DMS153 (cell line): ENCODE results near the gene IVD.
A peak's percentile ranks its signal among the peaks of the same experiment; 100 is the strongest.

ENCODE experiments used
- DNase-seq: peaks from one replicate; lab custom pipeline; 2025; lab: John Stamatoyannopoulos, UW

Gene IVD

GRCh38 chr15:40414816-40415215 is 9.2 kb downstream of the IVD start:
- no peak for DNase-seq

GRCh38 chr15:40415226-40415625 is 9.6 kb downstream of the IVD start:
- DNase-seq, result no peak

- DNase-seq, result no peak
Observed at GRCh38 chr15:40416056-40416455, 10.5 kb downstream of the IVD start.

GRCh38 chr15:40418126-40418525 is 12.5 kb downstream of the IVD start:
- DNase-seq, result no peak

- DNase-seq, result no peak
Observed at GRCh38 chr15:40420071-40420713, 14.6 kb downstream of the IVD start.

GRCh38 chr15:40420793-40421192 is 15.2 kb downstream of the IVD start:
- peak; percentile 20 for DNase-seq

GRCh38 chr15:40421246-40422157 is 15.9 kb downstream of the IVD start:
- peak; percentile 8 for DNase-seq

- no peak for DNase-seq
Observed at GRCh38 chr15:40424483-40425115, 19.0 kb downstream of the IVD start.

- no peak for DNase-seq
Observed at GRCh38 chr15:40425681-40426080, 20.1 kb downstream of the IVD start.

GRCh38 chr15:40427188-40427587 is 21.6 kb downstream of the IVD start:
- no peak for DNase-seq

GRCh38 chr15:40428185-40428584 is 22.6 kb downstream of the IVD start:
- no peak for DNase-seq

- DNase-seq, result no peak
Observed at GRCh38 chr15:40429068-40429710, 23.6 kb downstream of the IVD start.

GRCh38 chr15:40430271-40430805 is 24.7 kb downstream of the IVD start:
- DNase-seq, result no peak

- DNase-seq, result no peak
Observed at GRCh38 chr15:40435023-40435709, 29.6 kb downstream of the IVD start.

- no peak for DNase-seq
Observed at GRCh38 chr15:40435710-40436089, 30.1 kb downstream of the IVD start.

GRCh38 chr15:40436116-40436891 is 30.7 kb downstream of the IVD start:
- DNase-seq, result no peak

GRCh38 chr15:40436892-40437751 is 31.5 kb downstream of the IVD start:
- DNase-seq, result no peak

GRCh38 chr15:40437752-40438687 is 32.4 kb downstream of the IVD start:
- no peak for DNase-seq

GRCh38 chr15:40438712-40439111 is 33.1 kb downstream of the IVD start:
- DNase-seq, result no peak
